GM19452 (cell line): ENCODE measurements around the gene APBA1.
"Not testable (repeated sequence)": the region's sequence is repeated elsewhere in the genome, so short reads cannot be mapped to it uniquely, and the experiment has no call there.

Experiments
- ATAC-seq: cut with Tn5 transposase; IDR thresholded peaks from one replicate; pipeline ENCODE4 v1.9.1; 2021; ENCODE audit not compliant: unreplicated experiment

The APBA1 gene

GRCh38 chr9:69446496-69446895 is 225.7 kb downstream of the APBA1 start:
- no peak for ATAC-seq

- no peak for ATAC-seq
These were observed 226.9 kb downstream of the APBA1 start for GRCh38 chr9:69445251-69445650.

GRCh38 chr9:69444791-69445190 is 227.4 kb downstream of the APBA1 start:
- ATAC-seq, result no peak

GRCh38 chr9:69444021-69444420 is 228.2 kb downstream of the APBA1 start:
- ATAC-seq, result no peak

- no peak for ATAC-seq
These were observed 229.0 kb downstream of the APBA1 start for GRCh38 chr9:69443178-69443577.

GRCh38 chr9:69442486-69442885 is 229.7 kb downstream of the APBA1 start:
- ATAC-seq, result no peak

GRCh38 chr9:69440254-69440955 is 231.8 kb downstream of the APBA1 start:
- ATAC-seq, result not testable (repeated sequence)

- not testable (repeated sequence) for ATAC-seq
These were observed 232.5 kb downstream of the APBA1 start for GRCh38 chr9:69439654-69440053.

- ATAC-seq, result no peak
These were observed 238.2 kb downstream of the APBA1 start for GRCh38 chr9:69433968-69434367.

GRCh38 chr9:69433392-69433791 is 238.8 kb downstream of the APBA1 start:
- ATAC-seq, result no peak

- no peak for ATAC-seq
These were observed 239.5 kb downstream of the APBA1 start for GRCh38 chr9:69432623-69433022.

- no peak for ATAC-seq
These were observed 240.4 kb downstream of the APBA1 start for GRCh38 chr9:69431777-69432176.

GRCh38 chr9:69431203-69431602 is 241.0 kb downstream of the APBA1 start:
- no peak for ATAC-seq

GRCh38 chr9:69430206-69430605 is 242.0 kb downstream of the APBA1 start:
- no peak for ATAC-seq

GRCh38 chr9:69429281-69429680 is 242.9 kb downstream of the APBA1 start:
- ATAC-seq, result no peak

GRCh38 chr9:69428017-69428785 is 244.0 kb downstream of the APBA1 start:
- no peak for ATAC-seq

GRCh38 chr9:69427286-69427685 is 244.9 kb downstream of the APBA1 start:
- no peak for ATAC-seq

GRCh38 chr9:69425136-69425801 is 246.9 kb downstream of the APBA1 start:
- no peak for ATAC-seq

GRCh38 chr9:69421908-69422801 is 250.0 kb downstream of the APBA1 start:
- ATAC-seq, result no peak

GRCh38 chr9:69420611-69421270 is 251.4 kb downstream of the APBA1 start:
- ATAC-seq, result no peak
